Ishikawa (cell line): ENCODE data around the gene TMEM243.

Source experiments
- CEBPB ChIP-seq: IDR thresholded peaks from 2 replicates; pipeline ENCODE4 v1.6.1; 2012
- CREB1 ChIP-seq: IDR thresholded peaks from 2 replicates; pipeline ENCODE4 v1.6.1; 2012; ENCODE audit warnings: low read depth
- EGR1 ChIP-seq: IDR thresholded peaks from 2 replicates; pipeline ENCODE4 v1.6.1; 2012
- EP300 ChIP-seq: IDR thresholded peaks from 2 replicates; pipeline ENCODE4 v1.6.1; 2012; ENCODE audit warnings: borderline replicate concordance
- FOXM1 ChIP-seq: IDR thresholded peaks from 2 replicates; pipeline ENCODE4 v1.6.1; 2012; ENCODE audit warnings: low read depth, borderline replicate concordance
- NFIC ChIP-seq: IDR thresholded peaks from 2 replicates; pipeline ENCODE4 v1.6.1; 2012
- RAD21 ChIP-seq: IDR thresholded peaks from 2 replicates; pipeline ENCODE4 v1.6.1; 2012; ENCODE audit warnings: low read depth
- TAF1 ChIP-seq: IDR thresholded peaks from 2 replicates; pipeline ENCODE4 v1.6.1; 2012; ENCODE audit warnings: low read depth, mild to moderate bottlenecking
- TCF12 ChIP-seq: IDR thresholded peaks from 2 replicates; pipeline ENCODE4 v1.6.1; 2012; ENCODE audit warnings: low read depth
- TEAD4 ChIP-seq: IDR thresholded peaks from 2 replicates; pipeline ENCODE4 v1.6.1; 2012
- YY1 ChIP-seq: IDR thresholded peaks from 2 replicates; pipeline ENCODE4 v1.6.1; 2012; ENCODE audit warnings: low read depth
- ZBTB7A ChIP-seq: IDR thresholded peaks from 2 replicates; pipeline ENCODE4 v1.6.1; 2012; ENCODE audit warnings: low read depth
- TF ChIP-seq, protein P1 (sequence below): IDR thresholded peaks from 2 replicates; pipeline ENCODE4 v1.6.1; 2012
- TF ChIP-seq, protein P2 (sequence below): IDR thresholded peaks from 2 replicates; pipeline ENCODE4 v1.6.1; 2012
- TF ChIP-seq, protein P3 (sequence below): IDR thresholded peaks from 2 replicates; pipeline ENCODE4 v1.6.1; 2012; ENCODE audit warnings: low read depth, mild to moderate bottlenecking

Gene TMEM243

DNA sequence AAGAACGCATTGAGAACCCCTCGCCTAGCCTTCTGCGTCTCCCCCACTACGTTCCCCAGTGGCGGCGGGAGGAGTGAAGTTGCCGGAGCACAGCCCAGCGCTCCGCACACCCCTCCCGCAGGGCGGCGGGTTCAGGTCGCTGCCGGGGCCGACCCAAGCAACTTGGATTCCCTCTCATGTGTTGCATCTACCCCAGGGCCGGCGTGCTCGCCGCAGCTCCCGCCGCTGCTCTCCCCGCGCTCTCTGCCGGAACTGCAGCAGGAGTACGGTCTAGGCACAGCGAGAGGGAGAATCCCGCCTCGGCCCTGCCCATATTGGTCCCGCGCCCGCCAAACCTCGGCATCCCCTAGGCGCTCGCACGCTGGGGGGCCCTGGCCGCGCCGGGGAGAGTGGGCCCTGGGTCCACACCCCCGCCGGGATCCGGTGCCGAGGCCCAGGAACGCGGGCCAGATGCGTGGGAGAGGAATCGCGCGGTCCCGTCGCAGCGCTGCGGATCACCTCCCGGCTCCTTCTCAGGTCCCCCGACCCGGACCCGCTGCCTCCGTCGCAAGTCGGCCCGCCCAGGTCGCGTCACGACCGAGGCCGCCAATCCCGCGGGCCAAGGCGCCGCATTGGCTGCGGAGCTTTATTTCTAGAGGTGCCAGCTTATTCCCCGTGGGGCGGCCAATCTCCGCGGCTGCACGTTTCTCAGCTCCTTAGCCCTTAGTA, 648 bp upstream of the TMEM243 start:
- TF ChIP-seq, protein P1, sequence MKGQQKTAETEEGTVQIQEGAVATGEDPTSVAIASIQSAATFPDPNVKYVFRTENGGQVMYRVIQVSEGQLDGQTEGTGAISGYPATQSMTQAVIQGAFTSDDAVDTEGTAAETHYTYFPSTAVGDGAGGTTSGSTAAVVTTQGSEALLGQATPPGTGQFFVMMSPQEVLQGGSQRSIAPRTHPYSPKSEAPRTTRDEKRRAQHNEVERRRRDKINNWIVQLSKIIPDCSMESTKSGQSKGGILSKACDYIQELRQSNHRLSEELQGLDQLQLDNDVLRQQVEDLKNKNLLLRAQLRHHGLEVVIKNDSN, result no peak
- TF ChIP-seq NFIC (0 out of 2 replicates have a peak, but pooled peaks have one; percentile 35), CEBPB (no peak), EGR1 (peak; percentile 28; the same call in 1 of the 2 replicates), TAF1 (peak; percentile 71), ZBTB7A (0 out of 2 replicates have a peak, but pooled peaks have one; percentile 7), CREB1 (peak; percentile 57)

DNA sequence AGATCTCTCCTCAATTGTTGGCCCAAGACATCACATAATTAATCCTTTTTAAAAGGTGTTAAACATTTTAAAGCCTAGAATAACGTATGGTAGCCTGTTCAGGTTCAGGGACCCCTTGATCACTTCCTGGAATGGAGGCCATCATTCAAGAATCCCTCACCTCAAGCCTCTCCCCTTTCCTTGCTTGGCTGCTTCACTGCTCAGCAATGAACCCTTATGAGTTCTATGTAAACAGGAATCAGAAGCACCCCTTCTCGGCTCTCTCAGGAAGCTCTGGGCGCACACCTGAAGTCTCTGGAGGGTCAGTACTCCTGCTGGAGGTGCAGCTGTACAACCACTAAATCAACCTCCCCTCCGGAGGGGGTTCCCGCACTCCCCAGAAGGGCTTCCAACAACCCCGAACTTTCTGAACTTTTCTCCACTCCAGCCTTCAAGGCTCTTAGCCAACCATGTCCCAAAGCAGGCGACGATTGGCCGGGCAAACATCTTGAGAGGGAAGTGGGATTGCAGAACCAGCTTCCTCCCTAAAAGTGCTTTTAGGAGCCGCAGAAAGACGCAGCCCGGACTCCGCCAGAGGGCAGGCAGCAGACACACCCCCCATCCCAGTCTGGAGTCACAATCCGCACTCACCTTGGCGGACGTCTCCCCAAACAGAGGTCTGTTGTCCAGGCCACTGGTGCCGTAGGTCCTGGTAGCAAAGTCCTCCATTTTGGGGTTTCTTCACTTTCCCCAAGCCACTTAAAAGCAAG, 562 bp downstream of the TMEM243 start:
- TF ChIP-seq EGR1 (no peak), TCF12 (no peak), ZBTB7A (no peak; the same call in 1 of the 2 replicates), NFIC (no peak), FOXM1 (no peak), RAD21 (no peak), EP300 (no peak), CREB1 (no peak), CEBPB (no peak), TAF1 (no peak), TEAD4 (no peak), YY1 (no peak)
- TF ChIP-seq, protein P1, result no peak
- TF ChIP-seq, protein P2, sequence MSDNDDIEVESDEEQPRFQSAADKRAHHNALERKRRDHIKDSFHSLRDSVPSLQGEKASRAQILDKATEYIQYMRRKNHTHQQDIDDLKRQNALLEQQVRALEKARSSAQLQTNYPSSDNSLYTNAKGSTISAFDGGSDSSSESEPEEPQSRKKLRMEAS, result no peak
- TF ChIP-seq, protein P3, sequence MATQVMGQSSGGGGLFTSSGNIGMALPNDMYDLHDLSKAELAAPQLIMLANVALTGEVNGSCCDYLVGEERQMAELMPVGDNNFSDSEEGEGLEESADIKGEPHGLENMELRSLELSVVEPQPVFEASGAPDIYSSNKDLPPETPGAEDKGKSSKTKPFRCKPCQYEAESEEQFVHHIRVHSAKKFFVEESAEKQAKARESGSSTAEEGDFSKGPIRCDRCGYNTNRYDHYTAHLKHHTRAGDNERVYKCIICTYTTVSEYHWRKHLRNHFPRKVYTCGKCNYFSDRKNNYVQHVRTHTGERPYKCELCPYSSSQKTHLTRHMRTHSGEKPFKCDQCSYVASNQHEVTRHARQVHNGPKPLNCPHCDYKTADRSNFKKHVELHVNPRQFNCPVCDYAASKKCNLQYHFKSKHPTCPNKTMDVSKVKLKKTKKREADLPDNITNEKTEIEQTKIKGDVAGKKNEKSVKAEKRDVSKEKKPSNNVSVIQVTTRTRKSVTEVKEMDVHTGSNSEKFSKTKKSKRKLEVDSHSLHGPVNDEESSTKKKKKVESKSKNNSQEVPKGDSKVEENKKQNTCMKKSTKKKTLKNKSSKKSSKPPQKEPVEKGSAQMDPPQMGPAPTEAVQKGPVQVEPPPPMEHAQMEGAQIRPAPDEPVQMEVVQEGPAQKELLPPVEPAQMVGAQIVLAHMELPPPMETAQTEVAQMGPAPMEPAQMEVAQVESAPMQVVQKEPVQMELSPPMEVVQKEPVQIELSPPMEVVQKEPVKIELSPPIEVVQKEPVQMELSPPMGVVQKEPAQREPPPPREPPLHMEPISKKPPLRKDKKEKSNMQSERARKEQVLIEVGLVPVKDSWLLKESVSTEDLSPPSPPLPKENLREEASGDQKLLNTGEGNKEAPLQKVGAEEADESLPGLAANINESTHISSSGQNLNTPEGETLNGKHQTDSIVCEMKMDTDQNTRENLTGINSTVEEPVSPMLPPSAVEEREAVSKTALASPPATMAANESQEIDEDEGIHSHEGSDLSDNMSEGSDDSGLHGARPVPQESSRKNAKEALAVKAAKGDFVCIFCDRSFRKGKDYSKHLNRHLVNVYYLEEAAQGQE, result no peak

DNA sequence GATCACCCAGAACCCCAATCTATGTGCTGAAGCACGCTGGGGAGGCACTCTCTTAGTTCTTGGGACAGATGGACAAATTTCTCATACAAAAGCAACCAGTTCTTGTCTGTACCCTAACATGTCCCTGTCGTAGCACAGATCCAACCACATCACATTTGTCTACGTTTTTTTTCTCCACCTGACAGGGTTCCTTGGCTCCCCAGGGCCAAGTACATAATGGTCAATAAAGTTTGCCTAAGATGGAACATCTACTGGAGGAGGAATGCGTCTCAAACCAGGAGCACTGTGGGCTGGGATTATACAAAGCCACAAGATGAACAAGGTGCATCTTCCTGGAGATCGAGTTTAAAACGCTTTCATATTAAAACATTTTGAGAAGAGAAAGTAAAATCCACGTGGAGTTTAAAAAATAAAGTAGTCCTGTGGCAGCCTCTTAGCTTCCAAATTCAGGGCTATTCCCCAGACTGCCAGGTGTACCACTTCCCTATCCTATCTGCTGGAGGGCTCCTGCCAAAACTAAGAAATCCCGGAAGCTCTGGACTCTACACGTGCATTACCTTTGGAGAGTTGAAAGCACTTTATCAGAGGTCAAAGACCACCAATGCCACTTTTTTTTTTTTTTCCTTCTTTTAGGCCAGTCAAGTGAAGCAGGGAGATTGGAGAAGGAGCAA, 1.4 kb downstream of the TMEM243 start:
- TF ChIP-seq RAD21 (no peak), EGR1 (no peak), TEAD4 (no peak), CREB1 (no peak), FOXM1 (no peak), CEBPB (no peak)

DNA sequence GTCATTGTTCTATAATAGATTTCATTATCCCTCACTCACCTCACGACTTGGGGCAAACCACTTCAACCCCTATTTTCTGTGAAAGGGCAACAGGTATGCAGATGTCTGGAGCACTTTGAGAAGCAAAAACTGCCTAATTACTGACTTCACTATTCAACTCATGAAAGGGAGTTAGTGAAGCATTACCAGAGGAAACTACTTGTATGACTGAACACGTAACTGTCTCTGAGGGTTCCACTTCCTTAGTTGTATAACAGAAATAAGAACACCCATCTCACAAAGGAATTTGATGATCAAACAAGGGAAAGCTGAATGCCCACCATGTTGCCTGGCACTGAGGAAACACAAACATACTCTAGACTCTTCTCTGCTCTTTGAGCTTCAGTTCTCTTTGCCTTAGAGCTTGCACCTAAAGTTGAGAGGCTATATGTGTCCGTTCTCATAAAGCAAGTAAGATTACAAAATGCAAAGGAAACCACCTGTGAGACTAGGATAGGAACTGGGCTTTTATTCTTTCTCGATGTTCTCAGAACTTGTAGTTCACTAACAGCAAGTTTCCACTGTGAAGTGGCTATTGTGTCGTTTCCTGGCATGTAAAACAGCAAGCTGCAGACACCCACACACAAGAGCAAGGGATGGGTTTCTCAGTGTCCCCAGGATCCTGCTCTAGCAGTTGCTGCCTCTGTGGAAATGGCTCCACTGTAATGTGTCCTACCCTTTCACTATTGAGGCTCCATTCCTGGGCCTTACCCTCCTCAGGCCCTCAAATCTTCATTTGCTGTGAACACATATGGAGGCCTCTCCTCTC, 2.6 kb downstream of the TMEM243 start:
- TF ChIP-seq YY1 (no peak), CEBPB (no peak), FOXM1 (no peak), TEAD4 (no peak), ZBTB7A (no peak)
- TF ChIP-seq, protein P2, result no peak

DNA sequence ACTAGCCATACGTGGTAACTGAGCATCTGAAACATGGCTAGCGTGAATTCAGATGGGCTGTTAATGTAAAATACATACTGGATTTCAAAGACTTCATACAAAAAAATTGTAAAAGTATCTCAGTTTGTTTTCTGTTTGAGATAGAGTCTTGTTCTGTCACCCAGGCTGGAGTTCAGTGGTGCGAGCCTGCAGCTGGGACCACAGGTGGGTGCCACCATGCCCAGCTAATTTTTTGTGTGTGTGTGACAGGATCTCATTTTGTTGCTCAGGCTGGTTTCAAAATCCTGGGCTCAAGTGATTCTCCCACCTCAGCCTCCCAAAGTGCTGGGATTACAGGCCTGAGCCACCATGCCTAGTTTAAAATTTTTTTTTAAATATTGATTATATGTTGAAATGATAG, 4.5 kb downstream of the TMEM243 start:
- TF ChIP-seq RAD21 (no peak), CEBPB (no peak), TCF12 (no peak), YY1 (no peak), CREB1 (no peak), FOXM1 (no peak), ZBTB7A (no peak), EGR1 (no peak), TAF1 (no peak), EP300 (no peak), NFIC (no peak), TEAD4 (no peak)
- TF ChIP-seq, protein P3, result no peak
- TF ChIP-seq, protein P1, result no peak
- TF ChIP-seq, protein P2, result no peak
